Measurements from ENCODE around the gene UBAP1L.
"Not testable (repeated sequence)": the region's sequence is repeated elsewhere in the genome, so short reads cannot be mapped to it uniquely, and the experiment has no call there.

The UBAP1L gene

DNA sequence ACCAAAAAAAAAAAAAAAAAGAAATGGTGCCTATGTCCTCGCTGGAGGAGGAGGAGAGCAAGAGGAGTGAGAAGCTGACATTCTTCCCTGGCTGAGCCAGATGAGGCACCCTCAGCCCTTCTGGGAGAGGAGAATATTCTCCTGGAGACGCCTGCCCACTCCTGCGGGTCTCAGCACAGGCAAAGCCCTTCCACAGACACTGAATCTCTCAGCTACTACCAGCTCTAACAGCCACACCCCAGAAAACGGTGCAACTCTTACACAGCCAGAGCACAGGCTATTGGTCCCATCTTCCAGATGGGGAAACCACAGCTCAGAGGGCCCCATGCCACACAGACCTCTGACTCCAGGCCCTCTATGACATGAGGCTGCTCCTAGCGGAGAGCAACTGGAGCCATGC lies 52.9 kb downstream of the UBAP1L start:
- DNase-seq = no peak

DNA sequence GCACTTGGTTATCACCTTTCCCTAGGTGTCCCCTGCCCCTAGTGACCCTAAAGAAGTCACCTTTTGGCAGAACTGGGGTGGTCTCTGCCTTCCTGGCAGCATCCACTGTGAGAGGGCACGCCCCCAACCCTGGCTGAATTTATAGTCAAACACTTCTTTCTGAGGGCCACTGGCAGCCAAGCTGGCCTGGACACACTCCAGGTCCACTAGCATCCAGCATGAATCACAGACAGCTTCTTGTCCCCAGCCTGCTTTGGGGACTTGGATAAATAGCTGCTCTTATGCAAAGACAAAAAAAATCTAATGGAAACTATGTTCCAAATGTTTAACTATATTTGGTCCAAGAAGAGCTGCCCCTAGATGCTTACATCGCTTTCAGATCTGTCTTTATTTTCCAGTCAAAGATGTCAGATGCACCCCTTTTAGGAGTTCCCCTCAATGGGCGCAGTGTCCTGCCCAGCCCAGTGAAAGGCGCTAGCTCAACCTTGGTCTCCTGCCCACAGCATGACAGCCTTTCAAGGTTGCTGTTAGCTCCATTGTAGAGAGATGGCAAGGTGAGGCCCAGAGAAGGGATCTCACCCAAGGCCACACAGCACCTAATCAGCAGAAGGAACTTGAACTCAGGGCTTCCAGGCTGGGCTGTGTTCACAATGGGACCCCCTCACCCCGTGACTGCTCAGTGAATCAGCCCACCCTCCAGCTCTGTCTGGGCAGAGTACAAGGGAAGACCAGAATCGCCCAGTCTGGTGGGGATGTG lies 54.2 kb downstream of the UBAP1L start:
- DNase-seq = no peak

DNA sequence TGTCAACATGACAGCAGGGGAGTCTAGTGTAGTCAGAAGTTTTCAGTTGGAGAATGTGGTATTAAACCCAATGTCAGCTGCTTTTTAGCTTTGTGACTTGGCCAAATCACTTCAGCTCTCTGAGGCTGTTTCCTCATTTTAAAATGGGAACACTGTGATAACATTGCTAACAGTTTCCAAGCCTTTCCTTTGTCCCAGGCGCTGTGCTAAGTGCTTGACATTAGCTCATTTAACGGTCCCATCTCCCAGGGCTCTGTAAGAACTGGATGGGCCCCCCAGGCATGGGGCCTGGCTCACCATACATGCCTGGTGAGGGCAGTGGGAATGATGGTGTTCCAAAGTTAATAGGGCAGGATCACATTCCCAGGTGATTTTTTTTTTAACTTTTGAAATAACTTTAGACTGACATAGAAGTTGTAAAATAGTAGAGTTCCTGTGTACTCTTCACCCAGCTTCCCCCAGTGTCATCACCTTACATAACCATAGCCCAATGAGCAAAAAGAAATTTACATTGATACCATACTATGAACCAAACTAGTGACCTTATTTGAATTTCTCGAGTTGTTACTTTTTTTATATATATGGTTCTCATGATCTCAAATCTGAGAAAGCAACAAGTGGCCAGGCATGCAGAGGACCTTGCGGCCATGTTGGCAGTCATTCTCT lies 54.9 kb downstream of the UBAP1L start:
- no peak for DNase-seq

DNA sequence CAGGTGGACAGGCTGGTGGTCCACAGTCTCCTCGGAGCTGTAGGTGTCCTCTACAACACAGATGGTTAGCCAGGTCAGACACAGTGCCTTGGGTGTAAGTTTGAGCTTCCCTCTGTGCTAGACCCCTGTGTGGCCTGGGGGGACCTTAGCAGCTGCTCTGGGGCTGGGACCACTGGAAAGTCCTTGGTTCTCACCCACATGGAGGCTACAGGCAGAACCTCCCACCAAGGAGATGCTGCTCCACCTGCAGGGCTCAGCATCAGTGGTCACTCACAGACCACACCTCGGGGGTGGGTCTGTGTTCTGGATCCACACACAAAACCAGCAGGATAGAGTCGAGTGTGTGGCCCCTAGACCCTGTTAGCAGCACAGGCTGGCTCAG lies 55.6 kb downstream of the UBAP1L start:
- no peak for DNase-seq

DNA sequence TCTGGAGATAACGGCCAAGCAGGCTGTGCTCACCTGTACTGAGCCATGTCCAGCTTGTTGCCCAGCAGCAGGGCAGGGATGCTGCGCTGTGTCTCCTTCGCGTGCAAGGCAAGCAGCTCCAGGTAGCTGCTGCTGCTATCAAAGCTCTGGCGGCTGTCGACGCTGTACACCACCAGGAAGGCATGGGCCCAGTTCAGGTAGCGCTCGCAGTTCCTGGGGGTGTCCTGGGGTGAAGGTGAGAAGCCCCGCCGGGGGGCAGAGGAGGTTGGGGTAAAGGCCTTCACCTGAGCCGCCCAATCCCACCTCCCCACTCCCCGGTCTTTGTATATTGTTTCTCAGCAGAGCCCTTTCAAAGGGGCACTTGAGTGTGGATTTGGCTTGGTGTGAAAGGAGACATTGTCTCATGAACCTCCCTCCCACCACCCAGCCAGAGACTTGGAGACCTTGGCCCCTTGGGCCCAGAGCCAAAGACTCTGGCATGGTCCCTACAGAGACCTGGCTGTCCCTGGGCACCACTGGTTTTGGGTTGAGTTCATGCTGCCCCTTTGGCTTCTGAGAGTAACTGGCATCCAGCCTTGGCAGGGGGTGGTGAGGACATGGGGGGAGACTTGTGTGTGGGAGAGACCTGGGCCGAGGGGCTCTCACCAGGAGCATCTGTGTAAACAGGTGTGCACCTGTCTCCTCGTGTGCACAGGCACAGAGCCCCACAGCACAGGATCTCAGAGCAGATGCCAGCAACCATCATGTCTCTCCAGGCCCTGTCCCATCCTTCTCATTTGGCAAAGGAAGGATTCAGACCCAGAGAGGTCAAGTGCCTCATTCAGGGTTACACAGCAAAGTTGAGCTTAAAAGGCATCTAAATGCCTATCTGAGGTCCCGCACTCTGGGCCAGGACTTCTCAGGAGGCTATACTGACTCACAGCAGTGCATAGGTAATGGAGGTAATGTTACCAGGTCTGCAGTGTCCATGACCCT lies 56.3 kb downstream of the UBAP1L start:
- no peak for DNase-seq

DNA sequence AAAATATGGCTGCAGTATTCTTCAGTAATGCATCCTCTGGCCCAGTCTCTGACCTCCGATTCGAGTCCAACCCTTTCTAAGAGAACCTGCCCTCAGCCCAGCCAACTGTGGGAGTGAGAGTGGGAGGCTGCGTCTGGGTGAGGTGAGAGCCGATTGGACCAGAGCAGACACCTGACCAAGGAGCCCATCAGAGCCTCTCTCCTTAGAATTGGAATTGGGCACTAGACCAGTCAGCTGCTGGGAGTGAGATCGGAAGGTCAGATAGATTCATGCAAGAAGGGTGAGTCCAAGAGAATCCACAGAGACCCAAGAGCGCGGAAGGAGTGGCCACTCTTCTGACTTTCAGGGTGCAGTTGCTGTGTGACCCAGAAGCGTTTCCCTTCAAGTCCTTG lies 57.5 kb downstream of the UBAP1L start:
- no peak for DNase-seq

DNA sequence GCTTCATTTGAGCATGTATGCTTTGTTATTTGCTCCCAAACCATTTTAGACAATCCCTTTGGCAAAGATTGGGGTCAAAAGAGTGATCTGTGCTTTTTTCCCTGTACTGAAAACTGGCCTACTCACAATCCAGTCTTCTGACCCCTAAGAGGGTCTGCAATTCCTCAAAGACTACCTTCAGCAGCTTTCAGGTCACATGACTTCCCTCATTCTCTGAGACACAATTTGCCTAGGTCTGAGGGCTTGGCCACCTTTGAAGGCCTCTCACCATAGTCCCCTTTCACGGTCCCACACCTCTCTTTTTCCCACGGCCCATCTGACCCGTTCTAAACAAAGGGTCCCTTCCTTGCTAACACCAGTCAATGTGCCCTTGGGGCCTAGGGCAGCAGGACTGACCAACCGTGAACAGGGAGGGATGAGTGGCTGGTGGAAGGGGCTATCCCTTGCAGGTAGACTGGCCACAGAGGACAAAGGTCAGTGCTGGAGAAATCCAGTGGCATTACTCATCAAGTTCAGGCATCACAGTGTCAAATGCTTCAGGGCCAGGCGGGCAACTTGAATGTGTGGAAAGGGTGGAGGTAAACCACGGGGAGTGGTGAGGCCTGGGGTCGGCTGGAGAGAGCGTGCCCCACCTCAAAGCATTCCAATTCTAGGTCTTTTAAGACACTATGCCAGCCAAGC lies 58.0 kb downstream of the UBAP1L start:
- DNase-seq = no peak

DNA sequence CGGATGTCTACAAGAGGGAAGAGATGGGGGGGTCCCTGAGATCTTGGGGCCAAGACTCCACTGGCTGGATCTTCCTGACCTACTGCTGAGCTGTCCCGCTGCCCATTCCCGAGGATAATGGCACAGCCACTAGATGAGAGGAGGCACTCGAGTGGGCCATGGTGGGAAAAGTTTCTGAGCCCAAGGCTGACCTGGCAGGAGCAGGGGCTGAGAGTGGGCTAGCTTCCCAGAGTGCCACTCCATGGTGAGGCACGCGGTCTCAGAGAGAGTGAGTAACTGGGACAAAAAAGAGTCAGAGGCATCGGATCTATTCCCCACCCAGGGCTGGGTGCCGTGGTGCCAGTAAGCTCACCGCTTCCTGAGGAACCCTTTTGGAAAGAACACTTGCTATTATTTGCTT lies 58.9 kb downstream of the UBAP1L start:
- no peak for DNase-seq

DNA sequence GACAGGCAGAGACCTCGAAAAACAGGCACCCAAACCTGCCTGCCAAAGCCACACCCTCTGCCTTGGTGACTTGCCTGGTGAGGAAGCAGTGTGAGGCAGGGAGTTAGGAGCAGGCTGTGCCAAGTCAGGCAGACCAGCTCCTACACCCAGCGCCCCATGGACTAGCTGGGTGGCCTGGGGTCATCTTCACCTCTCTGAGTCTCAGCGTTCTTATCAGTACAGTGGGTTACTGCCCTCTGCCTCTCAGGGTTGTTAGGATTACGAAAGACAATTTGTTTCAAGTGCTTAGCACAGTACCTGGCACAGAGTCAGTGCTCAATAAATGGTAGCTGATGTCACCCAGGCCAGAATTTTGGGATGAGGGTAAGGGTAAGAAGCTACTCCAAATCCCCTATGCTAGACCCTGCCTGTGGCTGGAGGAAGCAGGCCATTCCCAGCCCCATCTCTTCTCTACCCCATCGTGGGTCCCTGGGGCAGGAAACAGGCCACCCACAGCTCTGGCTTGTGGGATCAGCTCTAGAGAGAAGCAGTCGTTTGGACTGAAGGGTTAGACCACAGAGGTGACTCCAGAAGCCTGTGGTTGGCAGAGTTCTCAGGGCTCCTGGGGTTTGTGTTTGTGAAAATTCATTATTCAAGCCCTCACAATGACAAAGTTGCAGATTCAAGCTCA lies 59.7 kb downstream of the UBAP1L start:
- DNase-seq = no peak

DNA sequence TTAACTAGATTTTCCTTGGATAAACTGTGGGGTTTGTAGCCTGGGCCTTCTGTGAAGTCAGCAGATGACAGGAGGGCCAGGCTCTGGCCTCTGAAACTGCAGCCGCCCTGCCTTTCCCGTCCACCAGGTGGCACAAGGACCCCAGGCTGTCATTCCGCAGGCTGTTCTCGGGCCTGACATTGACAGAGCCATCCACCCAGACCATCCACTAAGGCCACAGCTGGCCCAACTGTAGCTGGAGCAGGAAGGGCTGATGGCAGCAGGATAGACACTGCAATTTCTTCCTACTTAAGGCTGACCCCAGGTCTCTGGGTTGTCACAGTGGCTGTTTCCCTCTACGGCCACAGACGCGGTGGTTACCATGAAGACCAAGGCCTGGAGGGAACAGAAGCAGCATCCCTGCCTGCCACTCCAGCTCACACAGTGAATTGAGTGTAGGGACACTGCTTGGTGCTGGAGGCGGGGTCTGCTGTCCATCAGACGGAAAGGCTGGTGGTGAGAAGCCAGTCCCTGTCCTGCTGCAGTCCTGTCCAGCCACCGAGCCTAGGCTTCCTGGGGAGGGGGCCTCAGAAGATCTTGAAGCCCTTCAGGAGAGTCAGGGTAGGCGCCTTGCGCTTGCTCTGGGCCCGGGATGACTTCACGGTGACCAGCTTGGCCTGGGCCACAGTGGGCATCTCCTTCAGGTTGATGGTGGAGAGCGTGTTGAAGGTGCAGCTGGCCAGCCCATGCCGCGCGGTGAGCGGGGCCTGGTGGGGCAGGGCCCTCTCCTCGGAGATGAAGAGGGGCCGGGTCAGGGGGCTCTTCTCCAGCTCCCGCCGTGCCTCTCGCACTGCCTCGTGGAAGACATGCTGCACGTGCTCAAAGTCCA lies 60.4 kb downstream of the UBAP1L start:
- DNase-seq = no peak

DNA sequence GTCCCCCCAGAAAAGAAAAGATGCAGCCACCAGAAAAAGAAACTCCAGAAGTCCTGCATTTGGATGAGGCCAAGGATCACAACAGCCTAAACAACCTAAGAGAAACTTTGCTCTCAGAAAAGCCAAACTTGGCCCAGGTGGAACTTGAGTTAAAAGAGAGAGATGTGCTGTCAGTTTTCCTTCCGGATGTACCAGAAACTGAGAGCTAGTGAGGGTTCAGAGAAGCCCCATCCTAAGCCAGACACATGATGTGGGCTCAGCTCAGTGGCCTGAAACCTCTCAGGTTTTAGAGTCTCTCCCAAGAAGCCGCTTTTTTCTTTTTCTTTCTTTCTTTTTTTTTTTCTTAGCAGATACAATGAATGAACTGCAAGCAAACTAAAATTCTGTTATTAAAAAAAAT lies 62.0 kb downstream of the UBAP1L start:
- no peak for DNase-seq

DNA sequence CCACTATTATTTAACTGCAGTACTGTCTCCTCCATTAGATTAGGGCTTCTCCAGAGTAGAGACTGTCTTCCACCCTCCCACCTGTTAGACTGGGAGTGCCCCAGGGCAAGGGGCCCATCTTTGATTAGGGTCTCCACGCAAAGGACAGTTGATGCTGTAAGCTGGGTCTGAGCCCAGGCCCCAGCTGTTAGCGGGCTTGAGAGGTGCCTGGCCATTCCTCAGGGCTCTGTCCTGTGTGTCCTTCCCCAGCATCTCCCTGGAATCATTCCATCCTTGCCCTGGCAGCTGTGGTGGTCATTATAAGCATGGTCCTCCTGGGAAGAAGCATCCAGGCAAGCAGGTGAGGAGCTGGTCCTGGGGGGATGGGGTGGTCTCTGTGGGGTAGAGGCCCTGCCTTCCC lies 63.7 kb downstream of the UBAP1L start:
- DNase-seq = no peak

DNA sequence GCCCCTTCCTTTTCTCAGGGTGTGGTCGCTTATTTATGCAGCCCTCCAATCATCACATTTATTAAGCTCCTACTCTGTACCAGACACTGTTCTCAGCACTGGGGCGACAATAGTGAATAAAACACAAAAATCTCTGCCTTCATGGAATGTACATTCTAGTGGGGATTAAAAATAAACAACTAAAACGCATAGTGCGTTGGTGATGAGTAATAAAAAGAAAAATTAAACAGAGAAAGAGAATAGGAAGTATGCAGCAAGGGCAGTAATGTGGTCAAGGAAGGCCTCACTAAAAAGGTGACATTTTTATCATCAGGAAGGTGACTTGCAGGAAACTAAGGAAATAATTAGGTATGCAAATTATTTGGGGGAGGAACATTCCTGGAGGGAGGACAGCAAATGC lies 64.7 kb downstream of the UBAP1L start:
- DNase-seq = no peak

DNA sequence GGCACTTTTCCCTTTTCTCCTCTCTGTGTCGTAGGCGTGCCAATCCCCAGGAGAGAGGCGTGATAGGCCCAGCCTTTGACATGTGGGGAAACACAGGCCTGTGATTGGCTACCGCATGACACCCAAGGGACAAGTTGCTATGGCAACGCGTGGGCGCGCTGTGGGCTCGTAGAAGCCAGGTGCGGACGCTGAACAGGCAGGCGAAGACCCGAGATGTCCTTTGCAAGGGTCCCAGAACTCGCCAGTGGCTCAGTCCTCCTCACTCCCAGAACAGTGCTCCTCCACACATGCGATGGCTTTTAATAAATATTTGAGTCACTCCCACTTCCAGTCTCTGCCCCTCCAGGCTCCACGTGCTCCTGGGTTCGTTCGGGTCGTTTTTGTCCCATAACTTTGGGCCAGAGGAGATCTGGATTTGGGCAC lies 65.6 kb downstream of the UBAP1L start:
- DNase-seq = peak; percentile 57

DNA sequence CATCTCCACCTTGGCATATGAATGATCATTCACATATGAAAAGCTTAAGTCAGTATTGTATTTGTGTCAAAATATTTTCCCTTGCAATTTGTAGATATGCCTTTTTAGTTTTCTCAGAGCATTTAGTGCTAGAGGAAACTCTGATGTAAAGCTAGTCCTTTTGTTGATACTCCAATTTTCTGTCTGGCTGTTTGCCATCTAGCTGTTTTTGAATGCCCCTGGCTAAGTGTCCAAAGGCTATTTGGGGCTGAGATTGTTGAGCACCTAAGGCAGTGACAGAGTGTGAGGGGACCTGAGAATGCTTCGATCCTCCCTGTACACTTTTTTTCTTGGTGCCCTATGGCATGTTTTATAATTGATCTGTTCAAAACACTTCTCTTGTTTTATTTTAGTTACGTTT lies 66.8 kb downstream of the UBAP1L start:
- DNase-seq = no peak

DNA sequence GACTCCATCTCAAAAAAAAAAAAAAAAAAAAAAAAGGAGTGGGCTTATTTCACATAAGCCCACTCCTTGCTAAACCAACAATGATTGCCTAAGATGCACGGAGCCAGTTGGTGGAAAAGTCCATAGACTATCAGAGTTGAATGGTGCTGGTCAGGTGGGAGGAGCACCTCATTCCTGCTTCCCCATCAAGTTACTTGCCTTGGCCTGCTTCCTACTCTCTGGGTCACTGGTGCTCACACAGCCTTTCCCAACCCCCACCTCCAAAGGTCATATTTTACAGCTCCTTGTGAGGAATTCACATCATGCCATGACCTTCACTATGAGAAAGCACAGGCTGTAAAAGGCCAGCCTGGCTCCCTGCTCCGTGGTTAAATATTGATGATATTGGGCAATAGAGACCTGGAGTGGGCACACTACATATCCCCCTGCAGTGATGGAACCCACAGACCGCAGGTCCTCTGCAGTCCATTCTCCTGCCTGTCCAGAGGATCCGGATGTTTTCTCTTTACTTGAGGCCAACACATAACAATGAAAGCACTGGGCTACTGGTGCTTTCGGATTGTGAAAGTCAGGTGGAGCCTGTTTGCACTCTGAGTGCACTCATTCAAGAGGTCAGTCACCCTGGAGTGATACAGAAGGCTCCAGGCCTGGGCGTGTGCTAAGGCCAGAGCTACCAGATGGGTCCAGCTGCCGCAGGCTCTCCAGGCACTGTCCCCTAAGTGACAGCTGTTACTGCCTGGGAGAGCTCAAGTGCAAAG lies 70.1 kb downstream of the UBAP1L start, which contains the start of gene SLC51B:
Gene SLC51B, plus strand, starts transcription at position 664 of the 758 bp plus-strand sequence. CDS start 4,618 bp downstream, outside the sequence.
- DNase-seq = no peak

DNA sequence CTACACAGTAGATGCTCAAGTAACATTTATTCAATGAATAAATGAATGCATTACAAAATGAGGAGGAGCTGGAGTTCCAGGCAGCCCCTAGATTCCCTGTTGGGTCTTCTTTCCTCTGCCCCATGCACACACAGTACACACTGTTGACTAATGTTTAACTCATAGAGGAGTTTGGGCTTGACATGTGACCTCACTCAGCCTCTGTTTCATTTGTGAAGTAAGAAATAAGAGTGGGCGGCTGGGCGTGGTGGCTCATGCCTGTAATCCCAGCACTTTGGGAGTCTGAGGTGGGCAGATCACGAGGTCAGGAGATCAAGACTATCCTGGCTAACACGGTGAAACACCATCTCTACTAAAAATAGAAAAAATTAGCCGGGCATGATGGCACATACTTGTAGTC lies 70.8 kb downstream of the UBAP1L start:
- DNase-seq = not testable (repeated sequence)

DNA sequence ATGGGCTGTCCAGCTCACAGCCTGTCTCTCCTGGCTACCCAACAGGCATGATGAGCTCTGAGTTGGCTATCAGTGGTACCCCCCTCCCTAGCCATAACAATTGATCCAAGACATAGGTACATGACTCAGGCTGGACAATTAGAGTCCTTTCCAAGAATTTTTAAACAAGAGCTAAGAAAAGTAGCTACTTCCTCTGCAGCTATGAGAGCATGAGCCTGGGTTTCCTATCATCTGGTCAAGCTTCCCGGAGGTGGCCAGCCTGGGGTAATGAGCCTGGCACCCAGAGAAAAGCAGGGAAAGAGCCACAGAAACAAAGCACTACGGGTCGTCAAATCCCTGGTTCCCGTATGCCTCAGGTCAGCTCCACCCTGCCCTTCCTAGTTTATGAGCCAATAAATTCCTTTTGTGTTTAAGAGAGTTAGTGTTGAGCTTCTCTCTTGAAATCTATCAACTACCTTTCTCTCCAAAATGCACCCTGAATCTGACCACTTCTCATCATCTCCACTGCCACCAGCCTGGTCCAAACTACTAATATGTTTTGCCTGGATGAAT lies 72.1 kb downstream of the UBAP1L start:
- DNase-seq = no peak

All from NCI-H446 treated with DMSO at 0.1 percent for 48 hours (cell line).